HepG2 (cell line): ENCODE results near the gene ARRDC3. TPM values are rescaled to one million over a fixed set of nuclear protein-coding genes. Genes with fewer than 3 reads are reported as not detected.

Experiments
- CREB1 ChIP-seq, 2 experiments: fragments of 450-650 bp in 1 of 2; IDR thresholded peaks; 2 replicates each; pipeline ENCODE4 v1.6.1; 2016 to 2017; ENCODE audit warnings: control low read depth in 1 of 2, mild to moderate bottlenecking in 1 of 2, missing compliant biosample characterization in 1 of 2, missing genetic modification characterization in 1 of 2
- GATAD1 ChIP-seq: IDR thresholded peaks from 2 replicates; pipeline ENCODE4 v1.6.1; 2016; ENCODE audit warnings: missing genetic modification reagents, missing compliant biosample characterization
- HMG20A ChIP-seq: IDR thresholded peaks from 2 replicates; pipeline ENCODE4 v1.6.1; 2016; ENCODE audit warnings: borderline replicate concordance
- KLF9 ChIP-seq: IDR thresholded peaks from 2 replicates; pipeline ENCODE4 v1.6.1; 2016; ENCODE audit warnings: low read depth
- MAFF ChIP-seq: IDR thresholded peaks from 2 replicates; pipeline ENCODE4 v1.6.1; 2011; ENCODE audit warnings: low read depth, low read length, improper control_type of control experiment
- PPARG ChIP-seq: conservative IDR thresholded peaks from 2 replicates; pipeline ENCODE4 v1.6.1; 2016; ENCODE audit warnings: missing biosample characterization, missing genetic modification reagents
- RAD51 ChIP-seq: fragments of 450-650 bp; IDR thresholded peaks from 2 replicates; pipeline ENCODE4 v1.6.1; 2016; ENCODE audit warnings: borderline replicate concordance
- ZNF33A ChIP-seq: sonication (generic); formaldehyde crosslinking; IDR thresholded peaks from 2 replicates; pipeline ENCODE4 v1.5.1; 2020; ENCODE audit warnings: missing genetic modification reagents, mild to moderate bottlenecking, moderate library complexity, borderline replicate concordance
- ZNF431 ChIP-seq: sonication (generic); formaldehyde crosslinking; IDR thresholded peaks from 2 replicates; pipeline ENCODE4 v1.9.0; 2022; ENCODE audit warnings: missing genetic modification reagents, low read depth, mild to moderate bottlenecking, borderline replicate concordance
- polyA plus RNA-seq, 8 experiments: library from polyadenylated mRNA; depleted of rRNA in 3 of 8; stranded (reverse) in 7 of 8; unstranded in 1 of 8; fragments of >200 nt; fragmentation: Illumina TruSeq in 4 of 8; extraction: Trizol in 4 of 8; gene quantifications; 2 replicates each; pipeline versions ENCODE4 v1.2.1 to v1.2.3, GENCODE V29; 2011 to 2016; ENCODE audit warnings: low read depth in 4 of 8, missing spikeins in 1 of 8, mixed read lengths in 1 of 8; ENCODE audit not compliant: insufficient read depth in 1 of 8
- total RNA-seq, 5 experiments: library from RNA; depleted of rRNA; stranded (reverse); fragments of >200 nt; fragmentation: Illumina TruSeq; extraction: Trizol; gene quantifications; 2 replicates each; pipeline ENCODE4 v1.2.3, GENCODE V29; 2016; ENCODE audit warnings: low read depth in 1 of 5
- TF ChIP-seq, protein P1 (sequence below), 2 experiments: fragments of 450-650 bp in 1 of 2; sonication (generic) in 1 of 2; formaldehyde crosslinking in 1 of 2; IDR thresholded peaks; 2 replicates each; pipeline versions ENCODE4 v1.6.1 to v1.8.0; 2016 to 2022; ENCODE audit warnings: antibody characterized with exemption in 1 of 2, mild to moderate bottlenecking in 1 of 2, missing genetic modification reagents in 1 of 2
- TF ChIP-seq, protein P2 (sequence below): fragments of 450-650 bp; IDR thresholded peaks from 2 replicates; pipeline ENCODE4 v1.6.1; 2016
- TF ChIP-seq, protein P3 (sequence below): sonication (generic); formaldehyde crosslinking; conservative IDR thresholded peaks from 2 replicates; pipeline ENCODE4 v1.4.0; 2020; ENCODE audit warnings: missing genetic modification reagents
- TF ChIP-seq, protein P4 (sequence below): IDR thresholded peaks from 2 replicates; pipeline ENCODE4 v1.6.1; 2016; ENCODE audit warnings: mild to moderate bottlenecking

ARRDC3 gene
- total and polyA plus RNA-seq, 2 of the 13 experiments (the other 11 are each of a cell fraction or from before 2014, with no cell fraction given): 3.4 to 24.4 TPM

DNA sequence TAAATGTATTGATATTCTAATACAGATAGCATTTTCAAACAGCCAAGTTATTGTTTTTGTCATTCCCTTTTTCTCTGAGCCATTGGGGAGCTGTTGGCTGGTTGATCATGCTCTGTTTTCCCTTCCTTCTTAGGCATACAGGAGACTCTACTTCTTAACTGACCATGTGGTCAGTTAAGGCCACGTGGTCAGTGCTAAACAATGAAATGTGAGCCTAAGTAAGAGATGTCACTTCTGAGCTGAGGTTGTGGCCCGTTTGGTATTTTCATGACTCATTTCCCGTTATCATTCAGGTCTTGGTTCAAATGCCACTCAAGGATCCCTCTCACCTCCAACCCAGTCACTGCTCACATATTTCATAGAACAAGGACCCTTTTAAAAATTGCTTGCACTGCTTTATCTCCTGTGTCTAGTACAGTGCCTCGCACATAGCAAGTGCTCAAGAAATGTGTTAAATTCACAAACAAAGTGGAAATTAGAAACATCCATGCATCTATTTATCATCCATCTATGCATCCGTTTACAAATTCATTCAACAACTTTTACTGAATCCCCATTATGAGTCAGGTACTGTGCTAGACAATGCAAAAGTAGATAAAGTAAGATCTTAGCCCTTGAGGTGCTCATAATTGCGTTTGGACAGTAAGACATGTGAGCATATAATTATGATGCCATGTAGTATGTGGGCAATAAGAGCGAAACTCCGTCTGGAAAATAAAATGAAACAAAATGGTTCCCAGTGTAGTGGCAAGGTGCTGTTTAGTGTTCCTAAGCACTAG, 50.7 kb downstream of the ARRDC3 start (continued):
- TF ChIP-seq, protein P1, sequence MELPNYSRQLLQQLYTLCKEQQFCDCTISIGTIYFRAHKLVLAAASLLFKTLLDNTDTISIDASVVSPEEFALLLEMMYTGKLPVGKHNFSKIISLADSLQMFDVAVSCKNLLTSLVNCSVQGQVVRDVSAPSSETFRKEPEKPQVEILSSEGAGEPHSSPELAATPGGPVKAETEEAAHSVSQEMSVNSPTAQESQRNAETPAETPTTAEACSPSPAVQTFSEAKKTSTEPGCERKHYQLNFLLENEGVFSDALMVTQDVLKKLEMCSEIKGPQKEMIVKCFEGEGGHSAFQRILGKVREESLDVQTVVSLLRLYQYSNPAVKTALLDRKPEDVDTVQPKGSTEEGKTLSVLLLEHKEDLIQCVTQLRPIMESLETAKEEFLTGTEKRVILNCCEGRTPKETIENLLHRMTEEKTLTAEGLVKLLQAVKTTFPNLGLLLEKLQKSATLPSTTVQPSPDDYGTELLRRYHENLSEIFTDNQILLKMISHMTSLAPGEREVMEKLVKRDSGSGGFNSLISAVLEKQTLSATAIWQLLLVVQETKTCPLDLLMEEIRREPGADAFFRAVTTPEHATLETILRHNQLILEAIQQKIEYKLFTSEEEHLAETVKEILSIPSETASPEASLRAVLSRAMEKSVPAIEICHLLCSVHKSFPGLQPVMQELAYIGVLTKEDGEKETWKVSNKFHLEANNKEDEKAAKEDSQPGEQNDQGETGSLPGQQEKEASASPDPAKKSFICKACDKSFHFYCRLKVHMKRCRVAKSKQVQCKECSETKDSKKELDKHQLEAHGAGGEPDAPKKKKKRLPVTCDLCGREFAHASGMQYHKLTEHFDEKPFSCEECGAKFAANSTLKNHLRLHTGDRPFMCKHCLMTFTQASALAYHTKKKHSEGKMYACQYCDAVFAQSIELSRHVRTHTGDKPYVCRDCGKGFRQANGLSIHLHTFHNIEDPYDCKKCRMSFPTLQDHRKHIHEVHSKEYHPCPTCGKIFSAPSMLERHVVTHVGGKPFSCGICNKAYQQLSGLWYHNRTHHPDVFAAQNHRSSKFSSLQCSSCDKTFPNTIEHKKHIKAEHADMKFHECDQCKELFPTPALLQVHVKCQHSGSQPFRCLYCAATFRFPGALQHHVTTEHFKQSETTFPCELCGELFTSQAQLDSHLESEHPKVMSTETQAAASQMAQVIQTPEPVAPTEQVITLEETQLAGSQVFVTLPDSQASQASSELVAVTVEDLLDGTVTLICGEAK (IDR thresholded peaks at IDR 0.05): no peak
- TF ChIP-seq, protein P1 (CRISPR knock-in tag; IDR thresholded peaks at IDR 0.05): no peak
- 0 out of 2 replicates have a peak, but pooled peaks have one; percentile 19 for TF ChIP-seq PPARG (CRISPR knock-in tag)
- TF ChIP-seq, protein P2, sequence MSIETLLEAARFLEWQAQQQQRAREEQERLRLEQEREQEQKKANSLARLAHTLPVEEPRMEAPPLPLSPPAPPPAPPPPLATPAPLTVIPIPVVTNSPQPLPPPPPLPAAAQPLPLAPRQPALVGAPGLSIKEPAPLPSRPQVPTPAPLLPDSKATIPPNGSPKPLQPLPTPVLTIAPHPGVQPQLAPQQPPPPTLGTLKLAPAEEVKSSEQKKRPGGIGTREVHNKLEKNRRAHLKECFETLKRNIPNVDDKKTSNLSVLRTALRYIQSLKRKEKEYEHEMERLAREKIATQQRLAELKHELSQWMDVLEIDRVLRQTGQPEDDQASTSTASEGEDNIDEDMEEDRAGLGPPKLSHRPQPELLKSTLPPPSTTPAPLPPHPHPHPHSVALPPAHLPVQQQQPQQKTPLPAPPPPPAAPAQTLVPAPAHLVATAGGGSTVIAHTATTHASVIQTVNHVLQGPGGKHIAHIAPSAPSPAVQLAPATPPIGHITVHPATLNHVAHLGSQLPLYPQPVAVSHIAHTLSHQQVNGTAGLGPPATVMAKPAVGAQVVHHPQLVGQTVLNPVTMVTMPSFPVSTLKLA: peak; percentile 94
- peak; percentile 74; the same call in 1 of the 2 replicates for TF ChIP-seq RAD51
- no peak; the same call in 1 of the 2 replicates for TF ChIP-seq HMG20A (CRISPR knock-in tag)
- TF ChIP-seq KLF9: no peak
- 0 out of 2 replicates have a peak, but pooled peaks have one; percentile 2 for TF ChIP-seq MAFF
- TF ChIP-seq GATAD1 (CRISPR knock-in tag): peak; percentile 31; the same call in 1 of the 2 replicates
- TF ChIP-seq, protein P3, sequence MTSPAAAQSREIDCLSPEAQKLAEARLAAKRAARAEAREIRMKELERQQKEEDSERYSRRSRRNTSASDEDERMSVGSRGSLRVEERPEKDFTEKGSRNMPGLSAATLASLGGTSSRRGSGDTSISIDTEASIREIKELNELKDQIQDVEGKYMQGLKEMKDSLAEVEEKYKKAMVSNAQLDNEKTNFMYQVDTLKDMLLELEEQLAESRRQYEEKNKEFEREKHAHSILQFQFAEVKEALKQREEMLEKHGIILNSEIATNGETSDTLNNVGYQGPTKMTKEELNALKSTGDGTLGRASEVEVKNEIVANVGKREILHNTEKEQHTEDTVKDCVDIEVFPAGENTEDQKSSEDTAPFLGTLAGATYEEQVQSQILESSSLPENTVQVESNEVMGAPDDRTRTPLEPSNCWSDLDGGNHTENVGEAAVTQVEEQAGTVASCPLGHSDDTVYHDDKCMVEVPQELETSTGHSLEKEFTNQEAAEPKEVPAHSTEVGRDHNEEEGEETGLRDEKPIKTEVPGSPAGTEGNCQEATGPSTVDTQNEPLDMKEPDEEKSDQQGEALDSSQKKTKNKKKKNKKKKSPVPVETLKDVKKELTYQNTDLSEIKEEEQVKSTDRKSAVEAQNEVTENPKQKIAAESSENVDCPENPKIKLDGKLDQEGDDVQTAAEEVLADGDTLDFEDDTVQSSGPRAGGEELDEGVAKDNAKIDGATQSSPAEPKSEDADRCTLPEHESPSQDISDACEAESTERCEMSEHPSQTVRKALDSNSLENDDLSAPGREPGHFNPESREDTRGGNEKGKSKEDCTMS: no peak
- TF ChIP-seq CREB1 (IDR thresholded peaks at IDR 0.05): no peak
- peak; percentile 34; the same call in 1 of the 2 replicates for TF ChIP-seq CREB1 (CRISPR knock-in tag; IDR thresholded peaks at IDR 0.05)
- TF ChIP-seq, protein P4, sequence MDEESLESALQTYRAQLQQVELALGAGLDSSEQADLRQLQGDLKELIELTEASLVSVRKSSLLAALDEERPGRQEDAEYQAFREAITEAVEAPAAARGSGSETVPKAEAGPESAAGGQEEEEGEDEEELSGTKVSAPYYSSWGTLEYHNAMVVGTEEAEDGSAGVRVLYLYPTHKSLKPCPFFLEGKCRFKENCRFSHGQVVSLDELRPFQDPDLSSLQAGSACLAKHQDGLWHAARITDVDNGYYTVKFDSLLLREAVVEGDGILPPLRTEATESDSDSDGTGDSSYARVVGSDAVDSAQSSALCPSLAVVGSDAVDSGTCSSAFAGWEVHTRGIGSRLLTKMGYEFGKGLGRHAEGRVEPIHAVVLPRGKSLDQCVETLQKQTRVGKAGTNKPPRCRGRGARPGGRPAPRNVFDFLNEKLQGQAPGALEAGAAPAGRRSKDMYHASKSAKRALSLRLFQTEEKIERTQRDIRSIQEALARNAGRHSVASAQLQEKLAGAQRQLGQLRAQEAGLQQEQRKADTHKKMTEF (CRISPR knock-in tag): no peak
- TF ChIP-seq ZNF431 (CRISPR knock-in tag): no peak
- no peak for TF ChIP-seq ZNF33A (CRISPR knock-in tag)
